Fibroblast of peridontal ligament (primary cell): ENCODE measurements around the gene MYOD1.

Experiments used
- DNase-seq: peaks from one replicate; pipeline ENCODE4 v3.0.0-alpha.2; 2010; ENCODE audit errors: extremely low read depth

Gene MYOD1

DNA sequence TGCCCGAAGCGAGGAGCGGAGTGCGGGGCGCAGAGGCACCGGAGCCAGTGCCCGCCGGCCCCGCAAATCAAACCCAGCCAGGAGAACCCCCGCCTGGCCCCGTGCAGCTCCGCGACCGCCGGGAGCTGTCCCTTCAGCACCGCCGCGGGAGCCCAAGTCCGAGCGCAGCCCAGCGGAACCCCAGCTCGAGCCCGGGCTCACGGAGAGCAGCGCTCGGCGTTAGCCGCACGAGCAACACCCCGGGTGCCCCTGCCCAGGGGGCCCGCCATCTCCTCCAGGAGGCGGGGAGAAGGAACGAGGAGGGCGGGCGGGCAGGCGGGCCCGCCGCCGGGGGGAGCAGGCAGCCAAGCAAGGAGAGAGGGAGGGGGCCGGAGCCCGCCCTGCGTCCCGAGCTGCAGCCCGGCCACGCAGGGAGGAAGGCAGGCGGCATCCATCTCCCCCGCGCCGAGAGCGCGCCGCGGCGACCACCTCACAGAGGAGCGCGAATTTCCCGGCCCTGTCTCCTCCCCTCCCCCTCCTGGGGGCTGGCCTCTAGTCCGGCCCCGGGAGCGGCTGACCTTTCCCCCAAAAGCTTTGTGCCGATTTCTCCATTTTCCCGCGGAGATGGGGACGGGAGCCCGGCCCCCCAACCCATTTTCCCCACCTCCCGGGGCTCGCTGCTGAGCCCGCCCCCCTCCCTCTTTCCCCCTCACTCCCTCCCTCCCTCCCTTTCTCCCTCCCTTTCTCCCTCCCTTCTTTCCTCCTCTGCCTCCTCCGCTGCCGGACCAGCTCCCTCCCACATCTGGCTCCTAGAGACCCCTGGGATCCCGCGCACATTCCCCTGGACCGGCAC, 15.8 kb downstream of the MYOD1 start:
- peak; percentile 60 for DNase-seq

DNA sequence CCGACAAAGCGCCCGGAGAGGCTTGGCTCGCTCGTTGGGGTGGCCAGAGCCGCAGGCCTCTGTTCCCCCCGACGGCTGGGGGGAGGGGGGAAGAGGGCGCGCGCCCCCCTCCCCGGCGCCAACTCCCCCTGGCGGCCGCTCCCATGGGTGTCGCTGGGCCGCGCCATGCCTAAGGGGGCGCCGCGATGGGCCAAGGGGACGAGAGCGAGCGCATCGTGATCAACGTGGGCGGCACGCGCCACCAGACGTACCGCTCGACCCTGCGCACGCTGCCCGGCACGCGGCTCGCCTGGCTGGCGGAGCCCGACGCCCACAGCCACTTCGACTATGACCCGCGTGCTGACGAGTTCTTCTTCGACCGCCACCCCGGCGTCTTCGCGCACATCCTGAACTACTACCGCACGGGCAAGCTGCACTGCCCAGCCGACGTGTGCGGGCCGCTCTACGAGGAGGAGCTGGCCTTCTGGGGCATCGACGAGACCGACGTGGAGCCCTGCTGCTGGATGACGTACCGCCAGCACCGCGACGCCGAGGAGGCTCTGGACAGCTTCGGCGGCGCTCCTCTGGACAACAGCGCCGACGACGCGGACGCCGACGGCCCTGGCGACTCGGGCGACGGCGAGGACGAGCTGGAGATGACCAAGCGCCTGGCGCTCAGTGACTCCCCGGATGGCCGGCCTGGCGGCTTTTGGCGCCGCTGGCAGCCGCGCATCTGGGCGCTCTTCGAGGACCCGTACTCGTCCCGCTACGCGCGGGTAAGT, 16.6 kb downstream of the MYOD1 start:
- no peak for DNase-seq

DNA sequence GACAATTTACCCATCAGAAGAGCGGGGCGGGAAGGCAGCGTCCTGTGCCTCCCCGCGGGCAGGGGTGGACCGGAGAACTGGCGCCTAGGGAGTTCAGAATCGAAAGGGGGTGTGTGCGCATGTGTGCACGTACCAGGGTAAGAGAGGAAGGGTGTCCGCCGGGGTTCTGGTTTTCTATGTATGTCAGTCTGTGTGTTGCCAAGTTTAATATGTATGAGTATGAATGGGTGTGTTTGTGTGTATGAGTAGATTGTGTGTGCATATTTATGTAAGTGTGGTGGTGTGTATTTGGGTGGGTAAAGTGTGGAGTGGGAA, 17.2 kb downstream of the MYOD1 start:
- no peak for DNase-seq

DNA sequence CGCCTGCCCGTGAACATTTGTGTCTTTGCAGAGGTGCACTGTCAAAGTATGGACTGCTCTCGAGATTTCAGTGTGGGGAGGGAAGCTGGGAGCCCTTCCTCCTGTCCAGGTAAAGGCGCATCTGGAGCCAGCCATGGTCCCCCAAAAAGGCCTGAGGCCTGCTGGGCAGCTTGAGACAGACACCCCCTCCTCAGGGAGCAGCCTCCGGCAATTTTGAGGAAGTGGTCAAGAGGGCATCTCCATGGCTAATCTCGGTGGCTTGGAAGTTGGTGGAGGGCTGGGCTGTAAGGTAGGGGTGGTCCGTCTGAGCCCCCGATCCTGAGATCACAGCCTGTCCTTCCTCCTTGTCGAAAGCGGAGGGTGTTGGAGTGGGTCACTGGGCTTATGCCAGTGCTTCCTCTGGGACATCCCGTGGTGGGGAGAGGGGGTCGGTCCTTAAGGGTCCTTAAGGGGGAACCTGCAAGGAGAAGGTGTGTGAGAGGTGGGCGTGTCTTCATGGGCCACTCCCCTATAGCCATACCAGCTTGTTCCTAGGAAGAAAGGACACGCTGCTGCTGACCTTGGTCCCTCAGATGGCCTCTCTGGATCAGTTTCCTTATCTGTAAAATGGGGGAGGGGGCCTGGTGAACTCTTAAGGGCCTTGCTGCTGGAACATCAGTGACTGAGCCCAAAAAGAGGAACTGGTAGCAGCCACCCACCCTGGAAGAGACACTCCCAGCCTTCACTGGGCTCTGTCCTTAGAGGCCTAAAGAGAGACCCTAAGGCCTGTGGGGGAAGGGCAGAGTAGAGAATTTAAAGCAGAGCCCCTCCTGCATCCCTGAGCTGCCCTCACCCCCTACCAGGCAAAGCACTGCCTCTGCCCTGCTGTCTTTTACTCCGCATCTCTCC, 17.8 kb downstream of the MYOD1 start:
- DNase-seq = no peak

DNA sequence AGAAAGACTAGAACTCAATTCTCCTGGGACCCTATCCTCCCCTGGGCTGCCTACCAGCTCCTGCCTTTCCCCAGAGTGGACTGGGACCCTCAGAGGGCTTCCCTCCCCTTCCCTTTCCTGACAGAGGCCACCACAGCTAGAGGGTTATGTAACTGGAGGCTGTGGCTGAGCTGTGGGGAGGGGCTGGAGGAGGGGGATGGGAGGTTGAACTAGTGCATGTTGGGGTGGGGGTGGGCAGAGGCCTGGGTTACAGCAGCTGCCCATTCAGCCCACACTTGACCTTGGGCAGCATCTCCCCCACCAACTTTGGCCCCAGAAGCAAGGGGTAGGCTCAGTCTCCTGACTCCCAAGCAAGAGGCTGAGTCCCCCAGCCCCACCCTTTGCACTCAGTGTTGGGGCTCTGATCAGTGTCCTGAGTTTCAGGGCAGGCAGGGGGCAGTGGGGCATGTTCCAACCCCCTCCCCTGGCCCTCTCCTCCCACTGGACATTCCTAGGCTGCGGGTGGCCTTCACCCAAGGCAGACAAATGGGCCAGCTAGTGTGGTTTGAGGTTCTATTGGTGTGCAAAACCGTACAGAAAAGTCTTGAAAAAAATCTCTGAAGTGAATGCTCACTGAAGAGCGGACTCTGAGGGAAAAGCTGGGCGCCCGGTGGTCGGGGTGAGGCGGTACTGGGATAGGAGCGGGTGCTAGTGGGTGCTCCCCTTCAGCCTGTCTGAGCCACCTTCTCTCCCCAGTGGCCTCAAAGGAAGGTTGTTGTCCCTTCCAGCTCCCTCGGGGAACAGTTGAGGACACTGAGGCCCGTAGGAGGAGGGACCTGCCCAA, 19.0 kb downstream of the MYOD1 start:
- no peak for DNase-seq

DNA sequence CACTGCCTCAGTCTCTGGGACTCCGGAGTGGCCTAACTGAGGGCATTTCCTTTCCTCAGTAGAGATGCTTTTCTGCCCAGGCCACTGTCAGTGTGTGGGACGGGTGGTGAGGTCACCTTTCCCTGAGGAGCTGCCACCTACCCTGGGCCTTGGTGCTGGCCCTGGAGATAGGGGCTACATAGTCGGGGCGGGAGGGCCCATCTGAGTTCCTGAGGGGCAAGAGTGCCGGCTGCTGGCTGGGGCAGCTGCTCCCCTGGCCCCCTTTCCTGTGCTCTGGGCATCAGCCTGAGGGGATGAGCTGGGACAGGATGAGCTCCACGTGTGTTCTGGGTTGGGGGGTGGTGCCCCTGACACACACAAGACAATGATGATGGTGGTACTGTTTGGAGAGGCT, 20.6 kb downstream of the MYOD1 start:
- no peak for DNase-seq

DNA sequence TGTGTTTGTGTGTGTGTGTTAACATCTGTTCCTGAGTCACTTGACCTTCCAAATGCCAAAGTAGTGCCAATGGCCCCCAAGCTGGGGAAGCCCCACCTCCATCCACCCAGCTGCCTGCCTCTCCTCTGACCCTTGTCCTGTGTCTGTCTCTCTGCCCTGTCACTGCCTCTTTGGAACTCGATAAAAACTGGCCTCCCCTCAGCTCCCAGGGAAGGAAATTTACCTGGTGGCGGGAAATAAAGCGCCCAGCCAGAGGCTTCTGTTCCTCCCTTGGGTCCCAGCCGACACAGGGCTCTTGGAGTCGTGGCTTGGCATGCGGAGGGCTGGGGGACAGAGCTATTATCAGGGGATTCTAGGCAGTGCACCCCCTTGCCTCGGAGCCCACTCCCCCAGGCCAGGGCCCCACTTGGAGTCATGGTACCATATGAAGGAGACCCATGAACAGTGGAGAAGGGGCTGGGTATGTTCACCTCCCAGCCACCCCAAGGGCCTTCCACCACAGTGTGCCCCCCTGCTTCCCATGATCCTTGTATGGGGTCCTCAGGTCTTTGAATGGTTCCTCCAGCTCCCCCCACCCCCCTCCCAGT, 21.4 kb downstream of the MYOD1 start:
- DNase-seq = no peak

DNA sequence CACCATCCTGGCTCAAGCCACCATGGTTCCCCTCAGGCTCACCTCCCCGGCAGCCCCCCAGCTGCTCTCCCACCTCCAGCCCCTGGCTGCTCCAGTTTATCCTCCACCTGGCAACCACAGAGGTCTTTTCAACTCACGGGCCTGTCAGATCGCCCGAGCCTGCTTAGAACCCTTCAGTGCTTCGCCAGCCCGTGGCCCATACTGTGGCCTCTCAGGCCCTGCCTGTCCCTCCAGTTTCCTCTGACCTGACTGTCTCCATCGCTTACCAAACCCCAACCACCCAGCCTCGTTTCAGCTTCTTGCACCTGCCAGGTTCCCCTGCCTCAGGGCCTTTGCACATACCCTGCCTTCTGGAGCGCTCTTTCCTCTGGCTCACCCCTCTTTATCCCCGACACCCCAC, 22.1 kb downstream of the MYOD1 start:
- no peak for DNase-seq

DNA sequence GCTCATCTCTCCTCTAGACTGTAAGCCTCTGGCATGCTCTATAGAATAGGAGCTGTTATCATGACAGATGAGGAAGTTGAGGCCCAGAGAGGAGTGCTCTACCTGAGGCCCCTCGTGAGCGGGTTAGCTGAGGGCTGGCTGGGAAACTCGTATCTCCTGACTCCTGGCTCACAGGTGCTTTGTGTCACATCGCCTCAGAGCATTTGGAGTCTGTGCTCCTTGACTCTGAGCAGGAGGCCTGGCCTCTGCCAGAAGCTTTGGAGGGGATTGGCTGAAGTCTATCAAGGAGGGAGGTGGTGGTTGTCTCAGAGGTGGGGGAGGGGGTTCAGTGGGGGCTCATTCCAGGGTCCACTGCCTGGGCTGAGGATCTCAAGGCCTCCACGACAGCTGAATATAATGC, 22.6 kb downstream of the MYOD1 start:
- no peak for DNase-seq

DNA sequence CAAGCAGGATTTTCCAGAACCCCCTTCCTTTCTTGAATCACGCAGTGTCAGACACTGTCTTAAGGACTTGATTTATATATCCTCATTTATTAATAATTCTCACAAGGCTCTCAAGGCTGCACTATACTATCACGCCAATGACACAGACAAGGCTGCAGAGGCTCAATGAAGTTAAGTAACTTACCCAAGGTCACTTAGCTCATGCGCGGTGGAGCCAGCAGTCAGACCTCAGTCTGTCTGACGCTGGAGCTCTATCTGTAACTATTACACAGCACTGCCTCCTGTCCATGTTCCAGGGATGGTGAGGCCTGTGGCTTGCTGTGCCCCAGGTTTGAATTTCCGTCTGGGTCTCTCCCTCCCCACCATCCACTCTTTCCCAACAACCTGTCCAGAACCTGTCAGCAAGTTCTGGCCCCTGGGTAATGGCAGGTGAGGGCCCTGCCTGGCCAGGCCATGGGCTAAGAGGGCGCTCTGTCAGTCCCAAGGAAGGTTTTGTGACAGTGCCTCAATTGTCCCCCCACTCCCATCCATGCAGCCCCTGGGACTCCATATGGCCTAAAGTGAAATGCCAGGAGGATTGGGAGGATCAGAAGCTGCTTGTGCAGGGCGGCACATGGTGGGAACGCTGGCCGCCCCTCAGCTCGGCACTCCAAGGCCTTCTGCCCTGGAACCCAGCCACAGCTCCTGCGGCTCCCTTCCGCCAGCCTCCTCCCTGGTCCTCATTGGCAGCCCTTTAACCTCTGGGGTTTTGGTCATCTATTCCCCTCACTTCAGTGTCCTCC, 23.8 kb downstream of the MYOD1 start:
- DNase-seq = no peak

DNA sequence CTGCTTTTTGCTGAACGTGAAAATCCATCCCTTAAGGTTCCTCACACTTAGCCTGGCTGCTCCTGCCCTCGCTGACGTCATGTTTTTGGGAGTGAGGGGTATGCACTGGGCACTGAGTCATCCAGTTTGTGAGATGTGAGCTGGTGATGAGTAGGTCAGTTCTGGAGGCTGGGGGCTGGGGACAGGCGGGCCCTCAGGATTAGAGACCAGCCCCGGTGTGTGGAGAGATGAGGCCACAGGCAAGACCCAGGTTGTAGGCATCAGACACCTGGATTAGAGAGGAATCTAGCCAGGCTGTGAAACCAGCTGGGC, 24.4 kb downstream of the MYOD1 start:
- peak; percentile 32 for DNase-seq

DNA sequence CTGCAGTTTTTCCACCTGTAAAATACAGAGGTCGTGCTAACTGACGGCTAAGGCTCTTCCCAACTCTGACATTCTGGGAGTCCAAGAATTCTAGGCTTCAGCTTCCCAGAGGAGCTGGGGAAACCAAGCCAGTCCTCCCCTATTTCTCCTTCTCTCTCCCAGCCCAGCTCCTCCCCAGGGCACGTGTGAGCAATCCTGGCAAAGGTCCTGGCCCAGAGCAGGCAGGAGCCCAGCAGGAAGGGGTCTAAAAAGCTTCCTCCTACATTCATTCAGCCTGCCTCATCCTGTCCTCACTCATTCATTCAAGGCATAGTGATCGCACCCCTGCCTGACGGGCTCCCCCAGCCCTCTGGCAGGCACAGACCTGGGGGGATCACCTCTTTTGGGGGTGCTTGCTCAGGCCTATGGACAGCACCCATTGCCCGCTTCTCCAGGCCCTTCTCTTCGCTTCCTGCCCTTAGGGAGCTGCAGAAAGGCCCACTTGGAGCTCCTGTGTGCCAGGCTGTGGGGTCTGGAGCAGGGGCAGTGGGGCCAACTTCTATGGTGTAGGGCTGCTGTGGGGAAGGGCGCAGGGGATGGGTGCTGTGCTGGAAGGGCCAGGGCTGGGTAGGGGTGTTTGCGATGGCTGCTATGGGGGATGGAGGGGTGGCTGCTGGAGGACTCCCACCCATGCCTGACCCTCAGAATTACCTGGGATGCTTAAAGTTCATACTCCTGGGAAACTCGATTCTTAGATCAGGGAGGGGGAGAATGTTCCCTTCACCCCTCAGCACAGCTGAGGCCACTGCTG, 25.0 kb downstream of the MYOD1 start:
- DNase-seq = no peak

DNA sequence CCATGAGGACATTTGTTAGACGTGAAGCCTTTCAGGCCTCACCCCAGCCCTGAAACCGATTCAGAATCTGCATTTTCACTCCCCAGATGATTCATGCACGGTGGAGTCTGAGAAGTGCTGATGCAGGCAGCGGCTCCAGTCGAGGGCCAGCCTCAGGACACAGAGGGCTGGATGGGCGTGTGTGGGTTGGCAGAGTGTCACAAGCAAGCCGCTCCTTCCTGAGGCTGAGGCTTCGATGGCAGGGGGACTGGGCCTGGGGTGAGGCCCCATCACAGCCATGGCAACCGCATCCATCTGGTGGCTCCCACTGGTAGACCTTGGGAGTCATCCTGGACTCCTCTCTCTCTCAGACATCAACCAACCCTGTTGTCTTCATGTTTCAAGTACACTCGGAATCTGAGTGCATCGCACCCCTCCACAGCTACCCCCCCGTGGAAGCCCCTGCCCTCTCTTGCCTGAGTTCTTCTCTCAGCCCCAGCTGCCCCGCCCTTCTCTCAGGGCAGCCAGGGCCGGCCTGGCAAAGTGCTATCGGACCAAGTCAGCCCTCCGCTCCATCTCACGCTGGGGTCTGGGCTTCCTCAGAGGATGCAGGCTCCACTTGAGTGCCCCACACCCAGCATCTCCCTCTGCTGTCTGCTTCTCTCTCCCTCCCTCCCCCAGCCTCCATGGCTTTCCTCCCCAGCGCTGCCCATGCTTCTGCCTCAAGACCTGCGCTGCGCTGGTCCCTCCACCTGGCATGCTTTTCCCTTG, 25.8 kb downstream of the MYOD1 start:
- no peak for DNase-seq

DNA sequence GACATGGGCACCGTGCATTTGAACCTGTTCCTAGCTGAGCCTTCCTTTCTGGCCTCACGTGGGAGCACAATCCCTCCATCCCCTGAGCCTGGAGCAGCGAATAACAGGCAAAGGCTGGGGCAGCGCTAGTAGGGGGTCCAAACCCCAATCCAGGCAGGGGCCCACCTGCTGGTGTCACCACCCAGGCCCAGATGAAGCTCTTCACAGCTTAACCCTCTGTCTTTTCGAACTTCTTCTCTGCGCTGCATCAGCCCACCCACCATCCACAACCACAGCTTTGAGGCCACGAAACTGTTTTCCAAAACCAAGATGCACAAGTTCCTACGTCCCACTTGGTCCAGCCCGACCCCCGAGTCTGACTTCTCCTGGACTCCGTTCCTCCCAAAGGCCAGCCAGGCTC, 26.7 kb downstream of the MYOD1 start:
- no peak for DNase-seq

DNA sequence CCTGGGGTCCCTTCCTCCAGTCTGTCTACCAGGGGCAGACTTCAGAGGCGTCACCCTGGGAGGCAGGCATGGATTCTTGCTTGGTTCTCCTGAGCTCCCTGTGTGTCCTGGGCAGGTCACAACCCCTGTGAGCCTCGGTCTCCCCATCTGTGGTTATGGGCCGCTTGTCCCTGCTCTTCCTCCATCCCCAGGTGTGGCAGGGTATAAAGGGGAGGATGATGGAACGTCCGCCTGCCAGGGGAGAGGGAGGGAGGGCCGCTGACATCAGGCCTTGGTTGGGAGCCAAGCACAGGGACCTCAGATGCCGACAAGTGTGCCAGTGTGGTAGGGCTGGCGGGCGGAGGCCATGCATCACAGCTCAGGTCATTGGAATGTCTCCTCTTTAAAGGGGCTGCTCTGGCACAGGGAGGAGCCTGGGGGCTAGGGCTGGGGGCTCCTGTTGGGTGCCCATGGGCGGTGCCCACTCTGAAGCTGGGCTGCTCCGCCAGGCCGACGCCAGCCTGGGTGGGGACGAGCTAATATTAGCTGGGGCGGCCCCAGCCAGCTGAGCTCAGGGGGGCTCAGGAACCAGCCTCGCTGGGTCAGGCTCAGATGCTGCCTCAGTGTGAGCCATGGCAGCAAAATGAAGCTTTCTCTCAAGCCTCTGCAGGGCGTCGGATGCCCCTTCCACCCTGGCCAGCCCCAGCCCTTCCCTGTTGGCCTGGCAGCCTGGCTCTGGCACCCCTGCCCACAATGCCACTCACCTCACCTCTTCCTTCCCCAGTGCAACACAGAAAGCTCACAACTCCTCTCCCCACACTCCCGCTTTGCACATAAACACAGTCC, 28.0 kb downstream of the MYOD1 start:
- no peak for DNase-seq

DNA sequence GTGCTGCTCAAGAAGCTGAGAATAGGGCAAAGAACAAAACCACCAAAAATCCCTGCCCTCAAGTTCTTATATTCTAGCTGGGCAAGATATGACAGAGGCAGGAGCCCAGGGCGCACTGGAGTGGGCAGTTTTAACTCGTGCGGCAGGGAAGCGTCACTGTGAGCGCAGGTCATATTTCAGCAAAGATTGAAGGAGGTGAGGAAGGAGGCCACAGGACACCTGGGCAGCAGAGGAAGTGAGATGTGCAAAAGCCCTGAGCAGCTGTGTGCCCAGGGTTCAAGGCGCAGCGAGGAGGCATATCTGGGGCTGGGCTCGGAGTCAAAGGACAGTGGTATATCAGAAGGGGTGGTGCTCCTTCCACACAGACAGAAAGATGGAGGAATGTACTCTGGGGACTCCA, 28.7 kb downstream of the MYOD1 start:
- no peak for DNase-seq

DNA sequence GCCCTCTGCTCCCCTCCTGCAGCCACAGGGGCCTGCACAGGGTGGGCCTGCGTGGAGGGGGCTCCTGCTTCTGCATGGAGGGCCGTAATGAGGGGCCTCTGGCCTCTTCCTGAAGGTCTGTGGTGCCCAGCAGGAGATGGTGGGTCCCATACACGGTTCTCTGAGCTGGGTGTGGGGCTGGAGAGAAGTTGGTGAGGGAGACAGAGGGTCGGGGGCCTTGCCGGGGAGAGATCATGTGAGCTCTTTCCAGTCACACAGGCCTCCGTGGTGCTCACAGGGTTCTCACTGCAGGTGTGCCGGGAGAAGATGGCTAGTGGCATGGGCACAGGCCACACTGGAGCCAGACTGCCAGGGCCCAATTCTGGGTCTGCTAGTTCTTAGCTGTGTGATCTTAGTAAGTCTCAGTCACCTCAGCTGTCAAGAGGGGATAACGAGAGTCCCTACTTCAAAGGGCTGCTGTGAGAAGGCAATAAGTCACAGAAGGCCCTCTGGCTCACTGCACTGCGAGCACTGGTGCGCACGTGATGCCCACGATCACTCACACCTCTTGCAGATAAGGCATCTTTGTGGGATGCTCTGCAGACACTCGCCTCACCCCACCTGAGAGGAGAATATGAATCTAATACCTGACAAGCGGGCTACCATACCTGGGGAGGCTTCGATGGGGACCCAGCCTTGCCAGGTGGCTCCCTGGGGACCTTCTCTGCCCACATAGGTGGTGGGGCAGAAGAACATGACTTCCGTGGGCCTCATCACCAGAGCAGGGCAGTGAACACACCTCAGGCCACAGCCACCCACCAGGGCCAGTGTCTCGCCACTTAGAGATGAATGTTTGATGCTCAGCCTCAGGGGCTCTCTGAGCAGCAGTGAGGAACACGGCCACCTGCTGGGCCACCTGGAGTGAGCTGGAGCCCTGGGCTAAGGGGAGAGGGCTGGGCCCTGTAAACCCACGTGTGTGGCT, 29.7 kb downstream of the MYOD1 start:
- no peak for DNase-seq
